ENCODE measurements around the gene ZSCAN23.

GRCh38 chr6:28429781-28430180, 13.5 kb downstream of the ZSCAN23 start:
- TF ChIP-seq, protein P1, sequence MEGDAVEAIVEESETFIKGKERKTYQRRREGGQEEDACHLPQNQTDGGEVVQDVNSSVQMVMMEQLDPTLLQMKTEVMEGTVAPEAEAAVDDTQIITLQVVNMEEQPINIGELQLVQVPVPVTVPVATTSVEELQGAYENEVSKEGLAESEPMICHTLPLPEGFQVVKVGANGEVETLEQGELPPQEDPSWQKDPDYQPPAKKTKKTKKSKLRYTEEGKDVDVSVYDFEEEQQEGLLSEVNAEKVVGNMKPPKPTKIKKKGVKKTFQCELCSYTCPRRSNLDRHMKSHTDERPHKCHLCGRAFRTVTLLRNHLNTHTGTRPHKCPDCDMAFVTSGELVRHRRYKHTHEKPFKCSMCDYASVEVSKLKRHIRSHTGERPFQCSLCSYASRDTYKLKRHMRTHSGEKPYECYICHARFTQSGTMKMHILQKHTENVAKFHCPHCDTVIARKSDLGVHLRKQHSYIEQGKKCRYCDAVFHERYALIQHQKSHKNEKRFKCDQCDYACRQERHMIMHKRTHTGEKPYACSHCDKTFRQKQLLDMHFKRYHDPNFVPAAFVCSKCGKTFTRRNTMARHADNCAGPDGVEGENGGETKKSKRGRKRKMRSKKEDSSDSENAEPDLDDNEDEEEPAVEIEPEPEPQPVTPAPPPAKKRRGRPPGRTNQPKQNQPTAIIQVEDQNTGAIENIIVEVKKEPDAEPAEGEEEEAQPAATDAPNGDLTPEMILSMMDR (IDR thresholded peaks at IDR 0.05 in 4 of 5, conservative IDR thresholded peaks at IDR 0.05 in 1 of 5) = no peak
- no peak for TF ChIP-seq POLR2A (IDR thresholded peaks at IDR 0.05)

Measured in gastrocnemius medialis (tissue), 4 donors.